A549 (cell line): ENCODE measurements around the gene VIL1. TPM values are rescaled to one million over a fixed set of nuclear protein-coding genes. Genes with fewer than 3 reads are reported as not detected.

ENCODE experiments used
- ATAC-seq, 2 experiments: fragments of 200-7000 bp in 1 of 2; fragments of >200 bp in 1 of 2; cut with Nextera tagmentation in 1 of 2; cut with Tn5 transposase in 1 of 2; 3 replicates each; pipeline versions ENCODE4 v1.8.0 to v1.9.1; 2018 to 2020; ENCODE audit warnings: mild to moderate bottlenecking in 1 of 2, moderate library complexity in 1 of 2
- CTCF ChIA-PET: fragments of 300-600 bp; sonication (Branson Sonifier 250); formaldehyde crosslinking; extraction: SDS; loops from one replicate; lab custom pipeline; 2021; ENCODE audit warnings: antibody characterized with exemption, inconsistent platforms; lab: Yijun Ruan, JAX
- POLR2A ChIA-PET: fragments of 350-600 bp; formaldehyde crosslinking; extraction: SDS; loops from one replicate; lab custom pipeline; 2021; ENCODE audit warnings: antibody characterized with exemption, inconsistent platforms; lab: Yijun Ruan, JAX
- DNase-seq, 2 experiments: peaks; one replicate each; pipeline versions ENCODE4 v3.0.0 to v3.0.0-alpha.2; 2011 to 2016; ENCODE audit warnings: low read depth in 1 of 2, low spot score in 1 of 2
- FAIRE-seq: peaks from 2 replicates; lab custom pipeline; 2011; peaks lifted over from hg19 to GRCh38; lab: Jason Lieb, UNC
- H3K27ac ChIP-seq, 2 experiments: fragments of >200 bp; sonication (Bioruptor Twin); formaldehyde crosslinking; 3 replicates each; pipeline ENCODE4 v1.5.1; 2016 to 2017
- H3K4me1 ChIP-seq: fragments of >200 bp; sonication (Bioruptor Twin); formaldehyde crosslinking; 3 replicates; pipeline ENCODE4 v1.6.1; 2016
- H3K4me2 ChIP-seq: fragments of >200 bp; sonication (Bioruptor Twin); formaldehyde crosslinking; 3 replicates; pipeline ENCODE4 v1.6.1; 2016
- H3K4me3 ChIP-seq: fragments of >200 bp; sonication (Bioruptor Twin); formaldehyde crosslinking; 3 replicates; pipeline ENCODE4 v1.5.1; 2016
- H3K9me3 ChIP-seq: fragments of >200 bp; sonication (Bioruptor Twin); formaldehyde crosslinking; 3 replicates; pipeline ENCODE4 v1.6.1; 2016
- E2F6 ChIP-seq: IDR thresholded peaks from 2 replicates; pipeline ENCODE4 v1.6.1; 2012; ENCODE audit warnings: low read depth, borderline replicate concordance
- EHMT2 ChIP-seq: fragments of 200-600 bp; sonication (generic); IDR thresholded peaks from 2 replicates; pipeline ENCODE4 v1.6.1; 2016; ENCODE audit warnings: antibody characterized with exemption, low read depth, mild to moderate bottlenecking, moderate library complexity
- ELK1 ChIP-seq: fragments of 150-350 bp; IDR thresholded peaks from 2 replicates; pipeline ENCODE4 v1.6.1; 2014; ENCODE audit warnings: low read depth, mild to moderate bottlenecking, low read length
- EP300 ChIP-seq, 2 experiments: fragments of >200 bp; sonication (Bioruptor Twin); formaldehyde crosslinking; IDR thresholded peaks; 2 replicates in 1 of 2; 3 replicates in 1 of 2; pipeline ENCODE4 v1.6.1; 2016 to 2017
- ESRRA ChIP-seq: fragments of 150-350 bp; IDR thresholded peaks from 2 replicates; pipeline ENCODE4 v1.6.1; 2014; ENCODE audit warnings: mild to moderate bottlenecking, low read length, borderline replicate concordance
- FOSB ChIP-seq: fragments of 250-450 bp; sonication (Bioruptor Pico); IDR thresholded peaks from 2 replicates; pipeline ENCODE4 v1.5.0; 2020; ENCODE audit warnings: mild to moderate bottlenecking, moderate library complexity
- FOXS1 ChIP-seq: fragments of 250-450 bp; sonication (Bioruptor Pico); IDR thresholded peaks from 2 replicates; pipeline ENCODE4 v1.5.0; 2020; ENCODE audit warnings: mild to moderate bottlenecking, moderate library complexity
- HDAC2 ChIP-seq: fragments of 200-600 bp; sonication (generic); IDR thresholded peaks from 2 replicates; pipeline ENCODE4 v1.6.1; 2016
- HEYL ChIP-seq: fragments of 250-450 bp; sonication (Bioruptor Pico); IDR thresholded peaks from 2 replicates; pipeline ENCODE4 v1.8.0; 2021; ENCODE audit warnings: mild to moderate bottlenecking, moderate library complexity
- HOXA7 ChIP-seq: fragments of 250-450 bp; sonication (Bioruptor Pico); IDR thresholded peaks from 2 replicates; pipeline ENCODE4 v1.5.0; 2020; ENCODE audit warnings: mild to moderate bottlenecking, moderate library complexity
- HOXB13 ChIP-seq: fragments of 250-450 bp; sonication (Bioruptor Pico); IDR thresholded peaks from 2 replicates; pipeline ENCODE4 v1.5.0; 2020; ENCODE audit warnings: low read depth, mild to moderate bottlenecking, moderate library complexity
- HOXB5 ChIP-seq: fragments of 250-450 bp; sonication (Bioruptor Pico); IDR thresholded peaks from 2 replicates; pipeline ENCODE4 v1.5.0; 2020; ENCODE audit warnings: mild to moderate bottlenecking, moderate library complexity
- JUNB ChIP-seq: fragments of >200 bp; sonication (Bioruptor Twin); formaldehyde crosslinking; IDR thresholded peaks from 2 replicates; pipeline ENCODE4 v1.6.1; 2016
- KDM5A ChIP-seq: fragments of 200-600 bp; sonication (generic); IDR thresholded peaks from 2 replicates; pipeline ENCODE4 v1.6.1; 2016; ENCODE audit warnings: antibody characterized with exemption, mild to moderate bottlenecking
- MAFK ChIP-seq: fragments of 450-650 bp; IDR thresholded peaks from 2 replicates; pipeline ENCODE4 v1.6.1; 2014; ENCODE audit not compliant: partially characterized antibody
- MYC ChIP-seq: IDR thresholded peaks from 2 replicates; pipeline ENCODE4 v1.6.1; 2012; ENCODE audit warnings: mild to moderate bottlenecking, inconsistent platforms, low read length, improper control_type of control experiment, borderline replicate concordance
- SREBF2 ChIP-seq: fragments of 450-650 bp; IDR thresholded peaks from 2 replicates; pipeline ENCODE4 v1.6.1; 2014; ENCODE audit warnings: mild to moderate bottlenecking, moderate library complexity
- WGBS: methylation state at CpG from one replicate; pipeline ENCODE4 v1.1.6; 2017; ENCODE audit errors: missing lambda C conversion rate; 5-methylcytosine and 5-hydroxymethylcytosine counted together
- polyA plus RNA-seq, 4 experiments: library from polyadenylated mRNA; depleted of rRNA in 3 of 4; stranded (reverse); fragments of >200 nt; fragmentation: RNase III in 1 of 4; extraction: RNeasy Plus Mini Kit Qiagen cat#74134 plus additional on column Dnase treatment in 1 of 4; gene quantifications; 2 replicates in 3 of 4; 3 replicates in 1 of 4; pipeline ENCODE4 v1.2.3, GENCODE V29; 2011 to 2017
- TF ChIP-seq, protein P1 (sequence below): fragments of 450-650 bp; IDR thresholded peaks from 2 replicates; pipeline ENCODE4 v1.6.1; 2014; ENCODE audit warnings: antibody characterized with exemption
- TF ChIP-seq, protein P2 (sequence below): fragments of >200 bp; sonication (Bioruptor Twin); formaldehyde crosslinking; IDR thresholded peaks from 2 replicates; pipeline ENCODE4 v1.6.1; 2016
- TF ChIP-seq, protein P3 (sequence below): fragments of 250-450 bp; sonication (Bioruptor Pico); IDR thresholded peaks from 2 replicates; pipeline ENCODE4 v1.5.0; 2020; ENCODE audit warnings: low read depth, mild to moderate bottlenecking, moderate library complexity

VIL1 gene
- polyA plus RNA-seq, 2 of the 4 experiments (the other 2 are of a cell fraction): 1.9 to 2.3 TPM

DNA sequence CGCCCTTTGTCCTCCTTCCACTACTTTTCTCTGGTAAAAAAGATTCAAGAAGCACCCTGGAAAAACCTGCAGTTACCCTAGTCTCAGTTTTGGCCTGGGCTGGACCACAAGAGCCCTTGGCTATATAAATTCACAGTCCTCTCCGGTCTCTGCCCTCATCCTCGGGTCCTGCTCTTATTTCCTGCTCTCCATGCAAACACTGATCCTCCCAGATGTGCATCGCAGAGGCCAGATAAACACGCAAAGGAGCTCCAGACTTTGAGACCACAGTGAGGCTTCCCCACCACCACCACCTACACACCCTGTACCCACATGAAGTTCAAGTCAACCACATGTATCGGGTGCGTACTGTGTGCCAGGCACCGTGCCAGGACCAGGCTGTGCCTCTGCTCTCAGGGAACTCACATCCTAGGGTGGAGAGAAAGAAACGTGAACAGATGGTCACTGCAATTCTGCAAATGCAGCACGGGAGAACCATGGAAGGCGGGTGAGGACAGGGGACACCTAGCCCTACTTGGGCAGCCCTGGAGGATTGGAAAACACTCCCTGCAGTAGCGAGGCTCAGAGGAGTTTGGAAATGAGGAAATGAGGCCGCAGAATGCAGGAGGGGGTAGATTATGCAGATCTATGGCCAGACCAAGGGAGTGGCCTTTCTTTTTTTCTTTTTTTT, 11.8 kb upstream of the VIL1 start:
- ATAC-seq (peak; percentile 18 to 22; a peak in 5 of 6 replicates), FAIRE-seq (no peak), DNase-seq (no peak)
- CTCF ChIA-PET: interaction anchor here (1.0 to 1.6 kb wide), 5 partner anchors 13 to 241 kb away, joined by 4 to 6 read pairs (median 4); no protein-coding TSS in a partner anchor
- Histone ChIP-seq H3K4me3 (peak overlapping the region; percentile 40), H3K4me1 (peaks cover 20% of the 10 kb centered on the region), H3K27ac (peak overlapping the region; percentile 85 to 90), H3K4me2 (peak overlapping the region; percentile 85), H3K9me3 (no peaks in the 10 kb centered on the region)
- TF ChIP-seq, protein P1, sequence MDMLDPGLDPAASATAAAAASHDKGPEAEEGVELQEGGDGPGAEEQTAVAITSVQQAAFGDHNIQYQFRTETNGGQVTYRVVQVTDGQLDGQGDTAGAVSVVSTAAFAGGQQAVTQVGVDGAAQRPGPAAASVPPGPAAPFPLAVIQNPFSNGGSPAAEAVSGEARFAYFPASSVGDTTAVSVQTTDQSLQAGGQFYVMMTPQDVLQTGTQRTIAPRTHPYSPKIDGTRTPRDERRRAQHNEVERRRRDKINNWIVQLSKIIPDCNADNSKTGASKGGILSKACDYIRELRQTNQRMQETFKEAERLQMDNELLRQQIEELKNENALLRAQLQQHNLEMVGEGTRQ: no peak
- TF ChIP-seq KDM5A: no peak
- TF ChIP-seq, protein P2, sequence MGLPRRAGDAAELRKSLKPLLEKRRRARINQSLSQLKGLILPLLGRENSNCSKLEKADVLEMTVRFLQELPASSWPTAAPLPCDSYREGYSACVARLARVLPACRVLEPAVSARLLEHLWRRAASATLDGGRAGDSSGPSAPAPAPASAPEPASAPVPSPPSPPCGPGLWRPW: no peak
- TF ChIP-seq HOXB5 (CRISPR knock-in tag): no peak
- no peak for TF ChIP-seq E2F6
- TF ChIP-seq MAFK: no peak
- no peak for TF ChIP-seq SREBF2
- no peak for TF ChIP-seq FOXS1 (CRISPR knock-in tag)
- TF ChIP-seq ESRRA: no peak
- no peak for TF ChIP-seq HDAC2
- POLR2A ChIA-PET: interaction anchor here (1.5 kb wide), 1 partner anchor 10 kb away, joined by 7 read pairs; no protein-coding TSS in a partner anchor
- WGBS: 58% methylated on average over 13 of the region's 13 CpGs

- peaks cover 20% of the 10 kb centered on the region for H3K4me1 ChIP-seq
- no peak for DNase-seq
- H3K4me2 ChIP-seq: no peak overlapping the region
- ChIA-PET POLR2A (no interaction called here), CTCF (interaction anchor here (0.7 to 4.2 kb wide), 3 partner anchors 9 to 59 kb away, joined by 3 to 14 read pairs (median 5); no protein-coding TSS in a partner anchor)
- ATAC-seq: no peak
- no peaks in the 10 kb centered on the region for H3K9me3 ChIP-seq
- FAIRE-seq: no peak
- 95% methylated on average over 8 of the region's 8 CpGs for WGBS
- no peak for TF ChIP-seq ELK1
- no peak overlapping the region for H3K27ac ChIP-seq
- no peak overlapping the region for H3K4me3 ChIP-seq
Observed at GRCh38 chr2:218407717-218408116, 11.2 kb upstream of the VIL1 start.

DNA sequence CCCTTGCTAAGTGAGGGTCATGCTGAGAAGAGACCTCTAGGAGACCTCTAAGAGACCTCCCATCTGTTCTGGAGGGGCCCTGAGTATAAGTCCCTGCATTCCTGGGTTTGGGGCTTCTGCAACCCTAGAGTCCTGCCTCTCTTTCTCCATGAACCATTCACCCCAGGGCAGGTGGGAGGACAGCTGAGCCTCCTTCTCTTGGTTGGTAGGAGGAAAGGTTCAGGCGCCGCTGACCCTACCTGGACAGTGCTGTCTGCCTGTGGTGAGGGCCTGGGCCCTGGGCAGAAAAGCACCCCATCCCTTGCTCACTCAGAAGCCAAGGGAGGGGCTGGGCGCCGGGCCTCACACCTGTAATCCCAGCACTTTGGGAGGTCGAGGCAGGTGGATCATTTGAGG, 604 bp upstream of the VIL1 start:
- DNase-seq (no peak), FAIRE-seq (no peak), ATAC-seq (no peak)
- Histone ChIP-seq H3K9me3 (no peaks in the 10 kb centered on the region), H3K4me3 (no peak overlapping the region), H3K4me2 (no peak overlapping the region), H3K27ac (no peak overlapping the region), H3K4me1 (peaks cover 6% of the 10 kb centered on the region)
- CTCF ChIA-PET: interaction anchor here (1.2 to 2.5 kb wide), 2 partner anchors 22 to 48 kb away, joined by 3 to 7 read pairs; no protein-coding TSS in a partner anchor
- POLR2A ChIA-PET: no interaction called here
- WGBS: 94% methylated on average over 3 of the region's 5 CpGs
- TF ChIP-seq JUNB: no peak
- no peak for TF ChIP-seq EP300 (IDR thresholded peaks at IDR 0.05)
- TF ChIP-seq SREBF2: no peak
- no peak for TF ChIP-seq FOSB (CRISPR knock-in tag)
- no peak for TF ChIP-seq HEYL
- no peak for TF ChIP-seq HOXA7 (CRISPR knock-in tag)
- TF ChIP-seq EHMT2: no peak
- TF ChIP-seq HOXB13: no peak
- no peak for TF ChIP-seq MYC
- TF ChIP-seq ELK1: no peak
- TF ChIP-seq, protein P3, sequence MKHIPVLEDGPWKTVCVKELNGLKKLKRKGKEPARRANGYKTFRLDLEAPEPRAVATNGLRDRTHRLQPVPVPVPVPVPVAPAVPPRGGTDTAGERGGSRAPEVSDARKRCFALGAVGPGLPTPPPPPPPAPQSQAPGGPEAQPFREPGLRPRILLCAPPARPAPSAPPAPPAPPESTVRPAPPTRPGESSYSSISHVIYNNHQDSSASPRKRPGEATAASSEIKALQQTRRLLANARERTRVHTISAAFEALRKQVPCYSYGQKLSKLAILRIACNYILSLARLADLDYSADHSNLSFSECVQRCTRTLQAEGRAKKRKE (CRISPR knock-in tag): no peak
- no peak for TF ChIP-seq ESRRA
